NCI-H524 (cell line): ENCODE data around the gene AGER.
A peak's percentile ranks its signal among the peaks of the same experiment; 100 is the strongest.

Experiments
- DNase-seq, 2 experiments: peaks; one replicate each; lab custom pipeline; 2025; lab: John Stamatoyannopoulos, UW

Gene AGER

DNA sequence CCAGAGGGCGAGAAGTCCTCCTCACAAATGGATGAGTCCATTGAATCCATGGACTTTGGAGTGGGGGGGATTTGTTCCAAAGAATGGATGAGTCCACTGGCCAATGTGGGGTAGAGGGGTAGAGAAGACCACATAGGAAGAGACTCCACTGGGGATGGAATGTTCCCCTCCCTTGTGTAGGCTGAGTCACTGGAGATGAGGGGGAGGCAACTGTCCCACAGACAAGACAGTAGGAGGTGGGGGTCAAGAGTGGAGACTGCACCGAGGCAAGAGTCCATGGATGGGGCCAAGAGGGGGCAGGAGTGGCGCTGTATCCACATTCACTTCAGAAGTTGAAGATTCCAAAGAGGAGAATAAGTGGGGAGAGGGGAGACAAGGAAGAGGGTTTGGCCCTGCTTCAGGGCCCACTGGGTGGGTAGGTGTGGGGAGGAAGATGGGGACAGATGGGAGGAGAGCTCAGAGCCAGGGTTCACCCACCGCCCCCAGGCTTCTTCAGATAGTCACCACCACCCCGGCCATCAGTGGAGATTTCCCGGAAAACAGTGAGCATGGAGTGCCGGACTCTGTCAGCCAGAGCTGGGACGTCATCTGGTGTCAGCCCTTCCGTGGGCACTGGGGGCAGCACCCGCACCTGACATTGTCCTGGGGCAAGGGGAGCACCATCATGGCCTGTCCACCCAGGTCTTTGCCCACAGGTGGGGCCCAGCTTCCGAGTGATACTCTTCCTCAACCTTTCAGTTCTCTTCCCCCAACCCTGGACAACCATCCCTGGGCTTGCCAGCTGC lies 15.1 kb downstream of the AGER start:
- DNase-seq: no peak

- DNase-seq: no peak
These were observed 15.7 kb downstream of the AGER start for GRCh38 chr6:32168350-32168749.

DNA sequence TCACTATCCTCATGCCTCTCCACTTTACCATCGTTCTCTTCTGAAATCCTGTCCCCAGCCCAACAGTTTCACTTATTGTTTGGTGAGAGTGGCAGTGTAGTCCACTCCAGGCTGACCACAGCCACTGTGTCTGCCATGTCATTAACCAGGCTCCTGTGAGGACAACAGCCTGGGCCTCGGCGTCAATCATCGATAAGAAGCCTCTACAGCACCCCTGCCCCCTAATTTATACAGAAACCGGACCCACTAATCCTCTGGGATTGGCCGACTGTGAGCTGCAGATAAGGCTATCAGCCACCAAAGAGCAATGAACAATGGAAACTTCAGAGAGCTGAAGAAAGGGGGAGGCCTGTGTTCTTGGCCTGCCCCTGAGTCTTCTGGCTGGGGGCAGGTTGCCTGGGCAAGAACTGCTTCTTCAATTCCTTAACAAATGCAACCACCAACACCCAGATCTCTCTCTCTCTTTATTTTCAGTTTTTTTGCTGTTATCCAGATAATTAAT lies 16.2 kb downstream of the AGER start:
- DNase-seq: no peak

DNA sequence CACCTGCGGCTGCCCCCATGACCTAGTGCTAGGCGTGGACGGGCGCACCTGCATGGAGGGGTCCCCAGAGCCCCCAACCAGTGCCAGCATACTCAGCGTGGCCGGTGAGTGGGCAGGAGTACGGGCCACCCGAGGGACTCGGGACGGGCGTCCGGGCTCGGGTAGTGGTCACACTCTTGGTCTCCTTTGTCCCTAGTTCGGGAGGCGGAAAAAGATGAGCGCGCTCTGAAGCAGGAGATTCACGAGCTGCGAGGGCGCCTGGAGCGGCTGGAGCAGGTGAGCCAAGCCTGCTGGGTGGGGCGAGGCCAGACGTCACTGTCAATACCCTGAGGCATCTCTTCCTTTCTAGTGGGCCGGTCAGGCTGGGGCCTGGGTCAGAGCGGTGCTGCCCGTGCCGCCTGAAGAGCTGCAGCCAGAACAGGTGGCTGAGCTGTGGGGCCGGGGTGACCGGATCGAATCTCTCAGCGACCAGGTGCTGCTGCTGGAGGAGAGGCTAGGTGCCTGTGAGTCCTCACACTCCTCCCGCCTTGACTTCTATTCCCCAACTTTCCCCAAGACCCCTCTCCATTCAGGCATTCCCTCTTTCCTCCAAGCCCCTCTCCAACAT lies 16.8 kb downstream of the AGER start:
- DNase-seq: no peak

GRCh38 chr6:32166411-32167061 lies 17.5 kb downstream of the AGER start:
- no peak for DNase-seq

GRCh38 chr6:32164295-32164694 lies 19.8 kb downstream of the AGER start, which contains the start of gene EGFL8:
EGFL8 (plus strand) TSS chr6:32164595; CDS start chr6:32166166, 1,571 bp downstream.
- no peak for DNase-seq

- DNase-seq: no peak
These were observed 20.3 kb downstream of the AGER start for GRCh38 chr6:32163559-32164258.

DNA sequence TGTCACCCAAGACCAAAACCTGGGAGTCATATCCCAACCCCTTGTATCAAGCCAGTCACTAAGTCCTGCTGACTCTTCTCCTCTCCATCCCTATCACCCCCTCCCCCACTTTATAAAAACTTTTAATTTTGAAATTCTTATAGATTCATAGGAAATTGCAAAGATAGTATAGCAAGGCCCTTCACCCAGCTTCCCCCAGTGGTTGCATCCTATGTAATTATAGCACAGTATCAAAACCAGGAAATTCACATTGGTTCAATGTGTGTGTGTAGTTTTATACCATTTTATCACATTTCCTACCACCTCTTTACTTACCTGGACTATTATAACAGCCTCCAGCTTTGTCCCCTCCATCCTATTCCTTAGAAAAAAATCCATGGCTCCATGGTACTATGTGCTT lies 26.0 kb downstream of the AGER start:
- DNase-seq: no peak

GRCh38 chr6:32156891-32157290 lies 27.2 kb downstream of the AGER start:
- DNase-seq: no peak

- DNase-seq: peak; percentile 59 to 82
These were observed 29.4 kb downstream of the AGER start for GRCh38 chr6:32154514-32155161.

GRCh38 chr6:32153564-32154513 lies 30.2 kb downstream of the AGER start, which contains the start of gene PPT2:
PPT2 (plus strand) TSS chr6:32154141; CDS start chr6:32154595, 454 bp downstream.
- DNase-seq: peak; percentile 88 to 89

DNA sequence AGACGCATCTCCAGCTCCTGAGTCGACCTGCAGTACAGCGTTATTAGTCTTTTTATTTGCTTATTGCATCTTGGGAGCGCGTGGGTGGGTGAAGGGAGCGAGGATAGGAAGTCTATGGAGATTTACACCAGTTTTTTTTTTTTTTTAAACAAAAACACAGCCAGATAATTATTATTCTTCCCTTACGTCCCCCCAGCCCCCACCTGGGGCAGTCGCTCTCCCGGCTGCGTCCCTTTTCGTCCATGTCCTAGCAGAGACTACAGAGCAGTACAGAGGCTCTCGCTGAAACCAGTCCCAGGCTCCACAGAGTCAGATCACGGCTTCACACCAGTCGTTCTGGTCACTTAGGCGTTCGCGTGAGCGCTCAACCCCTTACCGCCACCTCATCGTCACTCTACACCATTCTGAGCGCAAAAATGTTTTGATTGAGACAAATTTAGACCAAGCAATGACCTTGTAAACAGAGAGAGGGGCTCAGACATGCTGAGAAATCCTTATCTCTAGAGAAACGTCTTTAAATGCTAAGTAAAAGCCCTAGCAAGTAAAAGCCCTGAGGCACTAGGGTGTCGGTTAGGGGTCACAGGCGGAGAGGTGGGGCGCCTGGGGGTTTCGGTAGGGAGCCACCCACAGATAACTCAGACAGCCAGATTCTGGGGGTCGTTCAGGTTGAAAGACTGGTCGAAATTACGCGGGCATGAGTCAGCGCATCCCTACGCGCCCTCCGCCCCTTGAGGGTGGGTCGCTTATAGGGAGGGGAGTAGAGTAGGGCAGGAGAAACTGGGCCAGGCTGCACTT lies 31.1 kb downstream of the AGER start:
- no peak for DNase-seq

DNA sequence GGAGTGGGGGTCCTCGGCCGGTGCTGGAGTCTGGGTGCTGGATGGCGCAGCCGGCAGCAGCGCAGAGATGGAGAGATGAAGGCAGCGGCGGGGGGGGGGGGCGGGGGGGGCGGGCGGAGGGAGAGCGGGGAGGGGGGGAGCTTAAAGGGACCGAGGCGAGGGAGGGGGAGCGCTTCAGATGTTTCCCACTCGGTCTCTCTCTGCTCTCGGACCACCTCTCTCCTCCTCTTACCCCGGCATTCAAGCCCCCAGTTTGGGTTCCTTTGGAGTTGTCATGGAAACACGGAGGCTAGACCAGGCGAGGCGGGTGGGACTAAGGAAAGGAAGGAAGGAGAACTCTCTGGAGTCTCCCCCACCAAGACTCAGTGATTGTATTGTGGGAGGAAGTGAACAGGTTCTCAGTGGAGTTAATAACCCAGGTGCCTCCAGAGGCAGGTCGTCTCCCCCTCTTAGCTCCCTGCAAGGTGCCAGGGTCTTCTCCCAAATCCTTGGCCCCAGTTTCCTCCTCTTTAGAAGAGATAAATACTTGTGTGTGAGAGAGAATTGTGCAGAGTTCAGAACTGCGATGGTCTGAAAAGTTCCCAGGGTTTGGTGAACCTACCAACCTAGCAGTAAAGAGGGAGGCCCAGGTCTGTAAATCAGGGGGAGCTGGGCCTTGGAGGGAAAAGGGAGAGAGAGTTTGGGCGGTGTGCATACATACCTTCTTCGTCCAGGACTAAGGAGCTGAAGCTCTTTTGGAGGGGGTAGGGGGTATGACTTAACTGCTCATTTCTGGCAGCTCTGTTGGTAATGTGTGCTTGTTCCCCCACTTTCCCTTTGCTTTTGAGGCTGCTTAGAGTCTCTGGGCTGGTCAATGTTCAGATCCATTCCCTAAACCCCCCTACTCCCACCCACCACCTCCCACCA lies 31.9 kb downstream of the AGER start, which contains the start of gene PRRT1:
Gene PRRT1 (minus strand): TSS at position 77 of the 906 bp plus-strand sequence. CDS start 112 bp downstream, outside the sequence.
- peak; percentile 29 to 42 for DNase-seq

DNA sequence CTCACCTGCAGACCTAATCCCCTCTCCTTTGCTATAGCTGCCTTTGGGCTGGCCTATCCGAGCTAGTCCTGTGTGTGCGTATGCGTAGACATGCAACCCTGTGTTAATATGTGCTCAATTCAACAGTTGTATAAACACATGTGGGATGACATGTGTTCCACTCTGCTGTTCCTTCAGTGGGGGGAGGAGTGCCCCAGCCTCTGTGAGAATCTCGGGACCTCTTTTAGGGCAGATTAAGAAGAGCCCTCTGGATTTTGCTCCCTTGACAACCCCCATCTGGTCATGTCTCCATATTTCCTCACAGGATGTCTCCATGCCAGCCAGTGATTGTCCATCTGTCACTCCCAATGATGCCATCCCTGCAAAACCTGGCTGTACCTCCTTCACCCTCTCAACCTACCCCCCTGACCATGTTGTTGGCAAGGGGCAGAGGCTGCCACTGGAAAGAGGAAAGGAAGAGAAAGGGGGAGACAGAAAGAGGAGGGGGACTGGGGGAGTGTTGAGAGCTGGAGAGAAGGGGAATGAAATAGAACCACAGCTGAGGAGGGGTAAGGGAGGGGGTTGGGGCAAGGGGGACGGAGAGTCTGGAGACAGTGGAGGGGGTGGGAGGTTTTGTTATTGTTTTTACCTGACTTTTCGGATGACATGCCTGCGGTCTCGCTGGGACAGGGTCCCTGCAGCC lies 32.7 kb downstream of the AGER start:
- DNase-seq: peak; percentile 97 to 99

GRCh38 chr6:32149932-32150870 lies 33.9 kb downstream of the AGER start:
- DNase-seq: no peak

DNA sequence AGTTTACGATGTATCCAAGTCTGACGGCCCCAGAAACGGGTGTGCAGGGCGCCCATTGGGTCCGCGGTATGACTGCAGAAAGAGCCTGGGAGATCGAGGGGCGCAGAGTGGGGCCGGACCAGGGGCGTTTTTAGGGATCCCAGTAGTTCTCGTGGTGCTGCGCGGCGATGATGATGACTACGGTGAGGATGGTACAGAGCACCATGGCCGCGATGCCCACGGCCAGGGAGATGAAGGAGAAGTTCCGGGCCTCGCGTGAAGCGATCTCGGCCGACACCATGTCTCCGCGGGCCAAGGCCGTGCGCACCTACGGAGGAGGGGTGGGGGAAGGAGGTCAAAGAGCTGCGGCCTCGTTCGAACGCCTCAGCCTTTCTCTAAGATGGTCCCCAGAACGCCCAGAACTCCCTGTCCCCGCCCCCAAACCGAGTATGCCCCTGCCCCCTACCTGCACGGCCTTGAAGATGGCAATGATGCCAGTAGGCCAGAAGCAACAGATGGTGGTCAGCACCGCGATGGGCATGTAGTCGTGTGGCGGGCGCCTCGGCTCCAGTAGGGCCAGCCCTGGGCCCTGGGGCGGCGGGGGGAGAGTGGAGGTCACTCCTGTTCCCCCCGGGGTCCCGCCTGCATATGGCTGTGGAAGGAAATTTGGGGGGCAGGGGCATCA lies 34.8 kb downstream of the AGER start:
- no peak for DNase-seq
